CD4-positive, alpha-beta T cell treated with Interferon gamma for 1 hour (primary cell): ENCODE results near the gene LRRC52.
"Not testable (repeated sequence)": the region's sequence is repeated elsewhere in the genome, so short reads cannot be mapped to it uniquely, and the experiment has no call there.

Experiments
- DNase-seq: peaks from one replicate; pipeline ENCODE4 v3.0.0-alpha.2; 2020

Gene LRRC52

GRCh38 chr1:165592945-165593823 lies 49.4 kb downstream of the LRRC52 start:
- DNase-seq: peak; percentile 63

- DNase-seq: no peak
These were observed 51.6 kb downstream of the LRRC52 start for GRCh38 chr1:165595246-165595938.

- DNase-seq: peak; percentile 95
These were observed 54.3 kb downstream of the LRRC52 start for GRCh38 chr1:165597883-165598675.

DNA sequence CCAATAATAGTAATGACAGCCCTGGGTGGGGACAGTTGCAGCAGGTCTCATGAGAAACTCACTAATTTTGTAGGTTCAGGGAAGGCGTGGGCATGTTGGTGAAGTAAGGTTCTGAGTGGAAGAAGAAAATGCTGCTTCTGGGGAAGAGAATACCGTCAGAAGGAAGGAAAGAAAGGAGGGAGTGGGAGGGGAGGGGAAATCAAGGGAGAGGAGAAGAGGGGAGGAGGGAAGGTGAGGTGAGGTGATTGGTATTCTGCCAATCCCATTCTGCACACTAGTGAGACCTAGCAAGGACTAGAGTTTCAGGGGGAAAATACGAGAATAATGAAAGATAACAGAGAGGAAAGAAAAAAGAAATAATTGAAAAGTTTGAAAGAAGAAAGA lies 54.9 kb downstream of the LRRC52 start:
- no peak for DNase-seq

- no peak for DNase-seq
These were observed 57.0 kb downstream of the LRRC52 start for GRCh38 chr1:165600793-165601192.

DNA sequence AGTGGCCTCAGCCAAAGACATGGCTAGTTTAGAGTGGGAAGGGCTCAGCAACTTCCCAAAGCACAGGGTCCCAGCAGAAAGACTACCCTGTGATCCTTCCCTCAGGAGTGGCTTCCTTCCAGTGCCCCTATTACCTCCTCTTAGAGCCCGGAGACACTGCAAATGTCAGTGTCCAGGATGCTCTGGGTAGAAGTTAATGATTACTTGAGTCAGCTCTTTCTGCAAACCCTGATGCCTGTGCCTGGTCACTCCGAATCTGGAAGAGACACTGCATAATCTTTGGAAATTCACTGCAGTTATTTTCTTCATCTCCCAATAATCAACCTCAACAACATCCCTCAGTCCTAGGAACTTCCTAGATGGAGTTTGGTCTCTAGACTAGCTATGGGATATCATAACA lies 60.0 kb downstream of the LRRC52 start:
- DNase-seq: no peak

GRCh38 chr1:165605246-165605645 lies 61.4 kb downstream of the LRRC52 start:
- DNase-seq: no peak

DNA sequence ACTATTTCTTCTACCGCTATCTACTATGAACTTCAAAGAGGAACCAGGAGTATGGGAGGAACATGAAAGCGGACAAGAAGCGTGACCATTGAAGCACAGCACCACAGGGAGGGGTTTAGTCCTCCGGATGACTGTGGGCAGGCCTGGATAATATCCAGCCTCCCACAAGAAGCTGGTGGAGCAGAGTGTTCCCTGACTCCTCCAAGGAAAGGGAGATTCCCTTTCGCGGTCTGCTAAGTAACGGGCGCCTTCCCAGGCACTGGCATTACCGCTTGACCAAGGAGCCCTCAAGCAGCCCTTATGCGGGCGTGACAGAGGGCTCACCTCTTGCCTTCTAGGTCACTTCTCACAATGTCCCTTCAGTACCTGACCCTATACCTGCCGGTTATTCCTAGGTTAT lies 62.9 kb downstream of the LRRC52 start:
- not testable (repeated sequence) for DNase-seq

- no peak for DNase-seq
These were observed 67.1 kb downstream of the LRRC52 start for GRCh38 chr1:165610866-165611265.

DNA sequence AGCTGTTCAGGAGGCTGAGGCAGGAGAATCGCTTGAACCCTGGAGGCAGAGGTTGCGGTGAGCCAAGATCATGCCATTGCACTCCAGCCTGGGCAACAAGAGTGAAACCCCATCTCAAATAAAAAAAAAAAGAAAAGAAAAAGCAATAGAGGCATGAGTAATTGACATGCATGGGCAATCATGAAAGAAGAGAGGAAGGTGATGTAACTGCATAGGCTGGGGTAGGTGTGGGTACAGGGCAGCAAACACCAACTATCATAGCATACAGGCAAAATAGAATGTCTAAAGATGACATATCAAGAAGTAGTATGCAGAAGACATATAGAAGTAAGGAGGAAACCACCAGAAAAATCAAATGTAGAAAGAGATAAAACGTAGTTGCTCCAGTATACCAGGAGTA lies 68.3 kb downstream of the LRRC52 start:
- DNase-seq: no peak
